B cell (primary cell): Measurements from ENCODE around the gene TPH2. TPM values are rescaled to one million over a fixed set of nuclear protein-coding genes. Genes with fewer than 3 reads are reported as not detected.

Experiments
- ATAC-seq: fragments of 200-7000 bp; cut with Tn5 transposase; one replicate; pipeline ENCODE4 v1.10.0; 2021; ENCODE audit warnings: low read depth, mild to moderate bottlenecking, moderate number of reproducible peaks, moderate library complexity
- CTCF ChIA-PET: fragments of 350-600 bp; sonication (Branson Sonifier 250); formaldehyde crosslinking; loops from one replicate; lab custom pipeline; 2021; ENCODE audit warnings: antibody characterized with exemption, inconsistent platforms; lab: Charles Lee
- POLR2A ChIA-PET: fragments of 350-600 bp; sonication (Branson Sonifier 250); formaldehyde crosslinking; loops from one replicate; lab custom pipeline; 2021; ENCODE audit warnings: antibody characterized with exemption; lab: Charles Lee
- DNase-seq: peaks from one replicate; pipeline ENCODE4 v3.0.0; 2013
- H2AFZ ChIP-seq: 2 replicates; pipeline ENCODE4 v1.6.1; 2012; ENCODE audit warnings: mild to moderate bottlenecking, low read depth, low read length; ENCODE audit not compliant: insufficient read depth, poor library complexity, severe bottlenecking
- H3K27ac ChIP-seq, 2 donors: 1 replicate in 1 of 2; 2 replicates in 1 of 2; pipeline ENCODE4 v1.5.1; 2012 to 2013; ENCODE audit warnings: low read length in 2 of 2, mild to moderate bottlenecking in 2 of 2, moderate library complexity in 1 of 2
- H3K27me3 ChIP-seq, 4 experiments: fragments of 200-600 bp in 1 of 4; sonication (generic) in 1 of 4; replicated peaks in 1 of 4; 1 replicate in 2 of 4; 2 replicates in 2 of 4; pipeline versions ENCODE4 v1.6.1 to v1.7.0; 2013 to 2016; ENCODE audit warnings: low read length in 3 of 4, mild to moderate bottlenecking in 2 of 4, mixed read lengths in 1 of 4, moderate library complexity in 1 of 4; ENCODE audit not compliant: insufficient read depth in 4 of 4, control insufficient read depth in 3 of 4; ENCODE audit errors: control extremely low read depth in 1 of 4
- H3K36me3 ChIP-seq, 2 experiments: replicated peaks in 1 of 2; 1 replicate in 1 of 2; 2 replicates in 1 of 2; pipeline versions ENCODE4 v1.6.1 to v1.7.1; 2013; ENCODE audit warnings: low read length in 1 of 2; ENCODE audit not compliant: insufficient read depth in 2 of 2, control insufficient read depth in 1 of 2; ENCODE audit errors: control extremely low read depth in 1 of 2, extremely low read depth in 1 of 2
- H3K4me1 ChIP-seq, 2 donors: fragments of 200-600 bp in 1 of 2; sonication (generic) in 1 of 2; 1 replicate in 1 of 2; 2 replicates in 1 of 2; pipeline versions ENCODE4 v1.5.1 to v1.6.1; 2013 to 2017; ENCODE audit warnings: low read length in 2 of 2; ENCODE audit not compliant: control insufficient read depth in 2 of 2, insufficient read depth in 2 of 2
- H3K4me2 ChIP-seq: replicated peaks from 2 replicates; pipeline ENCODE3; 2012; ENCODE audit warnings: mild to moderate bottlenecking, low read depth, low read length; ENCODE audit not compliant: poor library complexity, severe bottlenecking
- H3K4me3 ChIP-seq, 5 experiments: fragments of 200-600 bp in 1 of 5; sonication (generic) in 1 of 5; 1 replicate in 3 of 5; 2 replicates in 2 of 5; pipeline versions ENCODE4 v1.5.1 to v1.7.0; 2011 to 2016; ENCODE audit warnings: low read length in 4 of 5, mild to moderate bottlenecking in 4 of 5, low read depth in 2 of 5, control low read depth in 1 of 5, moderate library complexity in 1 of 5; ENCODE audit not compliant: insufficient read depth in 1 of 5; ENCODE audit errors: control extremely low read depth in 1 of 5, extremely low read depth in 1 of 5
- H3K79me2 ChIP-seq: fragments of 200-600 bp; sonication (generic); one replicate; pipeline ENCODE4 v1.6.0; 2016; ENCODE audit warnings: low read length; ENCODE audit not compliant: control insufficient read depth, insufficient read depth
- H3K9ac ChIP-seq: fragments of 200-600 bp; sonication (generic); 2 replicates; pipeline ENCODE4 v1.6.1; 2017; ENCODE audit warnings: mild to moderate bottlenecking, low read length, moderate library complexity
- H3K9me3 ChIP-seq, 3 donors: one replicate each; pipeline versions ENCODE4 v1.6.1 to v1.7.1; 2013; ENCODE audit warnings: low read length in 2 of 3; ENCODE audit not compliant: control insufficient read depth in 2 of 3, insufficient read depth in 1 of 3; ENCODE audit errors: control extremely low read depth in 1 of 3
- H4K20me1 ChIP-seq: 2 replicates; pipeline ENCODE4 v1.6.0; 2012; ENCODE audit warnings: mild to moderate bottlenecking, low read length; ENCODE audit not compliant: insufficient read depth, control insufficient read depth, poor library complexity, severe bottlenecking
- H3K27ac Mint-ChIP-seq: one replicate; pipeline ENCODE4 v1.8.0; 2021; ENCODE audit warnings: mixed read lengths
- H3K27me3 Mint-ChIP-seq: one replicate; pipeline ENCODE4 v1.8.0; 2021; ENCODE audit warnings: mixed read lengths
- H3K4me1 Mint-ChIP-seq: one replicate; pipeline ENCODE4 v1.8.0; 2021; ENCODE audit warnings: mixed read lengths
- H3K4me3 Mint-ChIP-seq: one replicate; pipeline ENCODE4 v1.8.0; 2021; ENCODE audit warnings: mixed read lengths
- H3K9me3 Mint-ChIP-seq: one replicate; pipeline ENCODE4 v1.8.0; 2022; ENCODE audit warnings: mixed read lengths; ENCODE audit not compliant: insufficient read depth
- EZH2 ChIP-seq: IDR thresholded peaks from 2 replicates; pipeline ENCODE4 v1.6.1; 2012; ENCODE audit warnings: borderline replicate concordance, low read depth, mild to moderate bottlenecking, moderate library complexity, low read length; ENCODE audit not compliant: insufficient read depth, poor library complexity, severe bottlenecking
- WGBS: methylation state at CpG from one replicate; pipeline ENCODE4 v1.1.5; 2013; ENCODE audit warnings: missing lambda C conversion rate; ENCODE audit not compliant: insufficient coverage; 5-methylcytosine and 5-hydroxymethylcytosine counted together
- intact Hi-C: fragments of 100-400 bp; cut with micrococcal nuclease; formaldehyde crosslinking; loops from one replicate; pipeline ENCODE4 v1.10.0; 2022
- polyA plus RNA-seq: library from polyadenylated mRNA; depleted of rRNA; stranded (reverse); fragments of >200 nt; gene quantifications from 2 replicates; pipeline ENCODE4 v1.2.3, GENCODE V29; 2012
- total RNA-seq, 2 donors: library from RNA; stranded (reverse); fragments of 120-200 nt in 1 of 2; gene quantifications; 1 replicate in 1 of 2; 2 replicates in 1 of 2; pipeline versions ENCODE4 v1.2.3 to v1.2.4, GENCODE V29; 2013 to 2022
- TF ChIP-seq, protein P1 (sequence below): fragments of 200-600 bp; IDR thresholded peaks from one replicate; pipeline ENCODE4 v1.8.0; 2022; ENCODE audit warnings: antibody characterized with exemption, mild to moderate bottlenecking

The TPH2 gene
- total and polyA plus RNA-seq, 2 donors (not counting 1 experiment from before 2014, with no cell fraction given), result not detected

DNA sequence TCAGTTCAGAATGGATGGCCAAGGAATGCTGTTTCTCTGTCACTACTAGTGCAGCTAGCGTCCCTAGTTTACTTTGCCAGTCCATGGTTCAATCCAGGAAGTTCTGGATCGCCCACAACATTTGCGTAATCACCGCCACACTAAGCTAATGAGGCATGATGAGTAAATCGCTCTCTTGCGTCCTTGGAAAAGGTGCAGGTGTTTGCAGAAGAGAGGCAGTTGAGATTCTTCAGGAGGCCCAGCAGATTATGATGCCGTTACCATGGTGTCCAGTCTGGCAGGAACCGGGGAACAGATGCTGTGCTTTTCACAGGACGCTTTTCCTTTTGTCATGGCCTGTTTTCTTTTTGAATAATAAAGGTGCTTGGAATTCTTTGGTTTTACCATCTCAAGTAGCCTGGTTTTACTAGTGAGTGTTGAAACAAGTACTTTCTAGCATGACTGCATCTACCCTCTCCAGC, 9.0 kb downstream of the TPH2 start:
- peaks cover 47% of the 10 kb centered on the region for H3K27me3 Mint-ChIP-seq
- H3K79me2 ChIP-seq, result no peaks in the 10 kb centered on the region
- POLR2A ChIA-PET, result no interaction called here

DNA sequence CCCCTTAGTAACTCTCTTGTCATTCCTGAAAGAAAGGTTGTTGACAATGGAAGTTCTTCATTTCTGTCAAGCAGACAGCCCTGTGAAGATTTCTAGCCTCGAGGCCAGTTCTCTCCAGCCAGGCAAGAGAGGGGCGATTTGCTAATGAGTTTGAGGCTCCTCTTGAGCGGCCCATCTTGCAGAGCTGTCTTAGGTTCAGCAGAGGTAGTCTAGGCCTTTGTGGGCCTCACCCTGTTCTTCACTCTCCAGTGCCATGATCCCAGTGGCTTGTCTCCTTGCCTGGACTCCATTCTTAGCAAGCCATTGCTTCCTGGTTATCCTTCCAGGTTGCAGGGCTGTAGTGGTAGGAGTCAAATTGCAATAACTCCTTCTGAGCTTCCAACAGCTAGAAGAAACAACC, 9.7 kb downstream of the TPH2 start:
- no peaks in the 10 kb centered on the region for H3K79me2 ChIP-seq
- DNase-seq, result no peak
- no peak overlapping the region for H3K27ac ChIP-seq
- Mint-ChIP-seq H3K4me3 (no peak overlapping the region), H3K27ac (no peak overlapping the region), H3K27me3 (peaks cover 47% of the 10 kb centered on the region), H3K9me3 (no peaks in the 10 kb centered on the region), H3K4me1 (no peaks in the 10 kb centered on the region)
- CTCF ChIA-PET, result no interaction called here
- H3K4me2 ChIP-seq, result no peak overlapping the region
- no peak overlapping the region for H2AFZ ChIP-seq
- H3K4me1 ChIP-seq, result no peaks in the 10 kb centered on the region
- no peak for ATAC-seq
- H3K4me3 ChIP-seq, result no peak overlapping the region
- WGBS, result 61% methylated on average over 3 of the region's 3 CpGs
- peaks cover 0 to 20% (median 16%) of the 10 kb centered on the region in 4 experiments for H3K27me3 ChIP-seq
- POLR2A ChIA-PET, result no interaction called here
- H3K9me3 ChIP-seq, result no peaks in the 10 kb centered on the region
- no peaks in the 10 kb centered on the region for H3K36me3 ChIP-seq
- intact Hi-C loops, result no loop called here
- TF ChIP-seq EZH2, result no peak
- TF ChIP-seq, protein P1, sequence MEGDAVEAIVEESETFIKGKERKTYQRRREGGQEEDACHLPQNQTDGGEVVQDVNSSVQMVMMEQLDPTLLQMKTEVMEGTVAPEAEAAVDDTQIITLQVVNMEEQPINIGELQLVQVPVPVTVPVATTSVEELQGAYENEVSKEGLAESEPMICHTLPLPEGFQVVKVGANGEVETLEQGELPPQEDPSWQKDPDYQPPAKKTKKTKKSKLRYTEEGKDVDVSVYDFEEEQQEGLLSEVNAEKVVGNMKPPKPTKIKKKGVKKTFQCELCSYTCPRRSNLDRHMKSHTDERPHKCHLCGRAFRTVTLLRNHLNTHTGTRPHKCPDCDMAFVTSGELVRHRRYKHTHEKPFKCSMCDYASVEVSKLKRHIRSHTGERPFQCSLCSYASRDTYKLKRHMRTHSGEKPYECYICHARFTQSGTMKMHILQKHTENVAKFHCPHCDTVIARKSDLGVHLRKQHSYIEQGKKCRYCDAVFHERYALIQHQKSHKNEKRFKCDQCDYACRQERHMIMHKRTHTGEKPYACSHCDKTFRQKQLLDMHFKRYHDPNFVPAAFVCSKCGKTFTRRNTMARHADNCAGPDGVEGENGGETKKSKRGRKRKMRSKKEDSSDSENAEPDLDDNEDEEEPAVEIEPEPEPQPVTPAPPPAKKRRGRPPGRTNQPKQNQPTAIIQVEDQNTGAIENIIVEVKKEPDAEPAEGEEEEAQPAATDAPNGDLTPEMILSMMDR, result no peak
- no peaks in the 10 kb centered on the region for H4K20me1 ChIP-seq
- no peak overlapping the region for H3K9ac ChIP-seq

More for the DNA sequence above, 9.0 kb downstream of the TPH2 start:
- no peak for DNase-seq
- H3K9me3 ChIP-seq, result no peaks in the 10 kb centered on the region
- H3K9ac ChIP-seq, result no peak overlapping the region
- H2AFZ ChIP-seq, result no peak overlapping the region
- H4K20me1 ChIP-seq, result no peaks in the 10 kb centered on the region
- Mint-ChIP-seq H3K9me3 (no peaks in the 10 kb centered on the region), H3K27ac (no peak overlapping the region), H3K4me1 (no peaks in the 10 kb centered on the region), H3K4me3 (no peak overlapping the region)
- H3K27me3 ChIP-seq, result peaks cover 0 to 20% (median 14%) of the 10 kb centered on the region in 4 experiments
- H3K4me3 ChIP-seq, result no peak overlapping the region
- TF ChIP-seq EZH2, result no peak
- TF ChIP-seq, protein P1, result no peak
- no peak overlapping the region for H3K4me2 ChIP-seq
- intact Hi-C loops, result no loop called here
- H3K4me1 ChIP-seq, result no peaks in the 10 kb centered on the region
- H3K36me3 ChIP-seq, result no peaks in the 10 kb centered on the region
- CTCF ChIA-PET, result no interaction called here
- H3K27ac ChIP-seq, result no peak overlapping the region
- ATAC-seq, result no peak
- WGBS, result 42% methylated on average over 8 of the region's 9 CpGs
